ENCODE data around the gene DUT. TPM values are rescaled to one million over a fixed set of nuclear protein-coding genes. Genes with fewer than 3 reads are reported as not detected.

DUT gene
- total RNA-seq, 1 donor from 2014 or later: 62.8 TPM

DNA sequence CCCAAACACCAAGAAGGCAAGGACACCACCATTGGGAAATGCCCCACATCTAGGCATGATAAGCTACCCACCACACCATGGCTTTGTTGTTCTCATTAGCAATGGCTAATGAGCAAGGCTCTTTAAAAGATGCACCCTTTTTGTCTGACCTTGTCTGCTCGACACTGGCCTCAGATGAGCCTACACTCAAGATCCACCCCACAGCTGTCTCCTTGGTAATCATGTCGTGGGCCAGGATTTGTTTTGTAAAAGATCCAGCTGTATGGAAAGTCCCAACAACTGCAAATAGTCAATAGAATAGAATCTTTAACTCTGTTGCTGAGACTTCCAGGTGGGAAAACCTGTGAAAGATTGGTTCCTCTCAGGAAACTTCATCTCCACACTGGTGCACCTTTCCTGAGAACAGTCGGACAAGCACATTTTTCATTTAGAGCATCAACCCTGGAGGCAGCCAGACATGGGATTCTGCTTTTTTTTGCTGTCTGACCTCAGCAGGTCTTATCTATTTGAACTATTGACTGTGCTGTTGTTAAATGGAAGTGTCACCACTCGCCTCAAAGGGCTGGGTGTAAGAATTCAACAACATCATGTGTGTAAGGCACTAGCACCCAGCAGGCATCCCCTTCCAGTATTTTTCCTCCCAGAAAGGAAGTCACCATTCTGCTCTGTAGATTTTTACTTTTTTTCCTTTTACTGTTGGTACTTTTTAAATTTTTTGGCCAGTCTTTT is 35.5 kb downstream of the DUT start:
- no peak for DNase-seq (ENCODE audit: low spot score in 2 of 2)
- no peak for FAIRE-seq

DNA sequence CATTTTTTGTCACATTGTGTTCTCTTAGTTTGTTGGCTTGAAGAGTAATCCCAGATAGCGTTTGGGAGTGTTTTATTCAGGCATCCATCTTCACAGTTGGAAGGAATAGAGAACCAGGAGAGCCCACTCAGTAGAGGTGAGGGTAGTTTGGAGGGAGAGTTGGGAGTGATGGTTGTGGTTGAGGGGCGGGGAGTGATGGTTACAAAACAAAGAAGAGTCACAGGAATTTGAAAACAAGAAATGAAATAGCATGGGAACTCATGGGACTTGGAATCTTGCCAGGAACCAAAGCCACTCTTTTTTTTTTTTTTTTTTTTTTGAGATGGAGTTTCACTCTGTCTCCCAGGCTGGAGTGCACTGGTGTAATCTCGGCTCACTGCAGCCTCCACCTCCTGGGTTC is 36.3 kb downstream of the DUT start:
- FAIRE-seq: no peak
- no peak for DNase-seq (ENCODE audit: low spot score in 2 of 2)

DNA sequence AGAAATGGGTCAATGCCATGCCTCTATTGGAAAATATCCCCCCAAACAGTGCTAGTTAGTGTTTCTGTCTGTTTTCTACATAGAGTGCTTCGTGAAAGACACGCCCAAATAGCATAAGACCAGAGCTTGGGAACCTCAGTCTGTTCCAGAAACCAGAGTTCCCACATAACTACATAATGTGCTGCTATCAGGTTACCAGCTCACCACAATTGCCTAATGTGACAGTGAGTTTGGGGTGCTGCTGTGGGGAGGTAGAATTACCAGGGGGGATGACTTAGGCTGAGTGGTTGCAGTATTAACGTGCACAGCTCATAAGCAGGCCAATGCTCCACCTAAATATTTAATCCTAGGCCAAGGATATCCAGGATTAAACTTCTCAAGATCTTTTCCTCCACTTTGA is 39.2 kb downstream of the DUT start:
- FAIRE-seq (no peak), DNase-seq (ENCODE audit: low spot score in 2 of 2) (no peak)

DNA sequence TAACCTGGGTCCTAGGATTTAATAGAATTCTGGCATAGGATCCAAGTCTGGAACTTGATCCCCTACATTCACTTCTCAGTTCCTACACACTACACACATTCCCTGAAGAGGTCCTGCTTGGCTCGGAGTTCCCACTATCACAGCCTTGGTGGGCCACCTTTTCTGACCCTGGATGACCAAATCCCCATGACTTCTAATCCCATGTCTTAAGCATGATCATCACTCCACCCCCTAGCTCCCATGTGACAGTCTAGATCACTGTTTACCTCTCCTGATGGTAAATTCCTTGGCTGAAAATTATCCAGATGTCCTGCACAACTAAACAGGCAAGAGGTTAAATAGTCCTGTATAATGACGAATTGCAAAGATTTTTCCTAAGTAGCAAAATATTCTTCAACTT is 40.3 kb downstream of the DUT start:
- no peak for FAIRE-seq
- DNase-seq (ENCODE audit: low spot score in 2 of 2): no peak

DNA sequence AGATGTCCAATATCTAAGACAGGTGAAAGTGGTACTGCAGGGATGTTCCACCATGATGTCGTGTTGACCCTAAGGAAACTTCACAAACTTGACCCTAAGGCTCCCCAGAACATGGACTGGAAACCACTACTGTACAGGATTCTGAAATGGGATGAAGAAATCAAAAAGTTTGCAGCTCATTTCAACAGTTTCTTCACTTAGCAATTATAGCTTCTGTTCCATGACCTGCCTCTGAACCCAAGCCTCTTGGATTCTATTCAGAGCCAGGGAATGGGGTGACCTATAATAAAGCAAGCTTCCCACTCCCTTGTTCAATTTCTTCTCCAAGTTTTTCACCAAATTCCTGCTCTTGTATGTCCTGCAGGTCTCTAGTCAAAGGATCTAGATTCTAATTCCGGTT is 40.7 kb downstream of the DUT start:
- FAIRE-seq (no peak), DNase-seq (ENCODE audit: low spot score in 2 of 2) (no peak)

DNA sequence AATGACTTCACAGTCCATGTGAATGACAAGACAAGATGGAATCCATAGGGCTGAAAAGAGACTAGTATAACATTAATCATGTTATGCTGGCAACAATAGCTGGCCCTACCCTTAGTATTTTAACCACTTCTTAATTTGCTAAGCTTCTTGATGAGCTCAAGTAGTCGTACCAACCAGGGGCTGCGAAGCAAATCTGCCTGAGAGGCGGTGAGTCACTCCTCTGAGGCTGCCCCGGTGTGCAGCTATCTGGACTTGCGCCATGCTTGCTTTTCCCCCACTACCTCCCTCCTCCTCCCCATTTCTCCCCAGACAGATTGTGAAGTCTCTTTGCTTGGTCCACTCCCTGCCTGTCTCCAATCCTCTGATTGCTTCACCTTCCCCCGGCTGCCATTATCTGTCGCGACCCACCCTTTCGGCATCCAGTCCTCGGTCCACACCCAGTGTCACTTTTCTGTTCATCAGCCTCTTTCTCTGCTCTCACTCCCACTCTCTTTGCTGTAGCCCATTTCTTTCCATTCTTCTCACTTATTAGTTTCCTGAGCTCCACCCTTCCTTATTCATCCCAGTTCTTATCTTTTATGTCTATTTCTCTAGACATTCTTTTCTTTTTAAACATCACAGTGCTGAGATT is 42.7 kb downstream of the DUT start:
- FAIRE-seq: no peak
- DNase-seq (ENCODE audit: low spot score in 2 of 2): no peak

DNA sequence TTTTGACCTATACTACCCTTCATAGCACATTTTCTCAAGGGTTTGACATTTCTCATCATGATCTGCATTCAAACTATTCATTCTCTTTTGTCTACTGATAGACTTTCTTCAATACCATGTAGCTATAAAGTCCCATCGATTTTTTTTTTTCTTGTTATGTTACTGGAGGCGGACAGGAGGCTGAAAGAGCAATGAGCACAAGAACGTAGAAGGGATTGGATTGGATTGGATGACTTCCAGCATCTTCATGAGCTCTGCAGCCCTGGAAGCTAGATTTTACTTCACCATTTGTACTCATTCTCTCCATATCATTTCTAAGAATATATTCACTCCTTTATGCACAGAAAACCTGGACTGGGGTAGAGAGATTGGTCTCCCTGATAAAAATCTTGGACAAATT is 43.2 kb downstream of the DUT start:
- FAIRE-seq (no peak), DNase-seq (ENCODE audit: low spot score in 2 of 2) (no peak)

DNA sequence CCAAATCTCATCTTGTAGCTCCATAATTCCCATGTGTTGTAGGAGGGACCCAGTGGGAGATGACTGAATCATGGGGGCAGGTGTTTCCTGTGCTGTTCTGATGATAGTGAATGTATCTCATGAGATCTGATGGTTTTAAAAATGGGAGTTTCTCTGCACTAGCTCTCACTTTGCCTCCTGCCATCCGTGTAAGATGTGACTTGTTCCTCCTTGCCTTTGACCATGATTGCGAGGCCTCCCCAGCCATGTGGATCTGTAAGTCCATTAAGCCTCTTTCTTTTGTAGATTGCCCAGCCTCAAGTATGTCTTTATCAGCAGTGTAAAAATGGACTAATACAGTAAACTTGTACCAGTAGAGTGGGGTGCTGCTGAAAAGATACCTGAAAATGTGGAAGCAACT is 44.5 kb downstream of the DUT start:
- FAIRE-seq (no peak), DNase-seq (ENCODE audit: low spot score in 2 of 2) (no peak)

DNA sequence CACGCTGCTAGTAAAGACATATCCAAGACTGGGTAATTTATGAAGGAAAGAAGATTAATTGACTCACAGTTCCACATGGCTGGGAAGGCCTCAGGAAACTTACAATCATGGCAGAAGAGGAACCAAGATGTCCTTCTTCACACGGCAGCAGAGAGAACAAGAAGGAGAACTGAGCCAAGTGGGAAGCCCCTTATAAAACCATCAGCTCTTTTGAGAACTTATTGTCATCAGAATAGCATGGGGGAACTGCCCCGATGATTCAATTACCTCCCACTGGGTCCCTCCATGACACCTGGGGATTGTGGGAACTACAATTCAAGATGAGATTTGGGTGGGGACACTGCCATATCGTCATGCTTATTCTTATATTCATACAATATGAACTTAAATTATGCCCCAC is 49.0 kb downstream of the DUT start:
- DNase-seq (ENCODE audit: low spot score in 2 of 2): no peak
- no peak for FAIRE-seq

DNA sequence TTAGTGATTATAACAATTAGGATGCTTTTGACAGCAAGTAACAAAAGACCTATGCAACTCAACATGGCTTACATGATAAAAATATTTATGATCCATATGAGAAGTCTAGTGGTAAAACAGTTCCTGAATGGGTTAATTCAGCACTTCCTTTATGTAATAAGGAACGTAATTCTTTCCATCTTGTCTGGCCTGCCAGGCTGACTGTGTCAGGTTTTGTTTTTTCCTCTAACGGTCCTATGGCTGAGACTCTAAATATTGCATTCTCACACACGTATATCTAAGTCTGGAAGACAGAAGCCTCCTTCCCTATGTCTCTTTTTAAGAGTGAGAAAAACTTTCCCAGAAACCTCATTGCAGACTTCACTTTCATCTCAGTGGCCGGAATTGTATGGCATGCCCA is 50.6 kb downstream of the DUT start:
- DNase-seq (ENCODE audit: low spot score in 2 of 2): no peak
- FAIRE-seq: no peak

DNA sequence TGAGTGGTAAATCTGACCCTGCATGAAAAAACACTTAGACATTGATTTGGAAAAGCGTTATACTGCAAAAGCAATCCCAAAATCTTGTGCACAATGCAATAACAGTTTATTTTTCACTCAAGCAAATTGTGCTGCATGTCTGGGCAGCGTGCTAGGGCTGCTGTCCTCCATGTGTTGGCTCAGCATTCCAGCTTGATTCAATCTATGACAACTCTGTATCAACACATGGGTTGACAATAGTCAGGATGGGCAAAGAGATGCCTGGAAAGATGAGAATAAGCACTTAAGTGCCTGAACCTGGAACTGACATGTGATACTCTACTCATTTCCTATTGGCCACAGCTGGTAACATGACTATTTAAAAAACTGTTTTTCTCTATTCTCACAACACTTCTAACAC is 51.8 kb downstream of the DUT start:
- FAIRE-seq: no peak

DNA sequence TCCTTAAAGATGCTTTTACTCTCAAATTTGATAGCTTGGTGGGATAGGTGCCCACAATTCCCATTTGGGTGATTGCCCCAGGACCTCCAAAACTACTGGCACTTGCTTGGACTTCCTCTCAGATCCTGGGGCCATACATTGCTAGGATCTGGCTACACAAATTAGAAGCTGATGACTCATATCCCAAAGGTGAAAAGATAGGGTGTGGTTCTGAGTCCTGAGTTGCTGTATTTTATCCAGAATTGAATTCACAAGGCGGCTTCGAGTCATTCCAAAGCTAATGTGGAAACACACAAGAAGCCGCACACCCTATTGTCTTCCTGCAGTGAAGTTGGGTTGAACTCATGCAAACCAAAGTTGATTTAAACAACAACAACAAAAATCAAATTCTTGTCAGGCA is 53.4 kb downstream of the DUT start:
- no peak for FAIRE-seq

More for the DNA sequence above, 51.8 kb downstream of the DUT start:
- DNase-seq (ENCODE audit: low spot score in 2 of 2): no peak

DNA sequence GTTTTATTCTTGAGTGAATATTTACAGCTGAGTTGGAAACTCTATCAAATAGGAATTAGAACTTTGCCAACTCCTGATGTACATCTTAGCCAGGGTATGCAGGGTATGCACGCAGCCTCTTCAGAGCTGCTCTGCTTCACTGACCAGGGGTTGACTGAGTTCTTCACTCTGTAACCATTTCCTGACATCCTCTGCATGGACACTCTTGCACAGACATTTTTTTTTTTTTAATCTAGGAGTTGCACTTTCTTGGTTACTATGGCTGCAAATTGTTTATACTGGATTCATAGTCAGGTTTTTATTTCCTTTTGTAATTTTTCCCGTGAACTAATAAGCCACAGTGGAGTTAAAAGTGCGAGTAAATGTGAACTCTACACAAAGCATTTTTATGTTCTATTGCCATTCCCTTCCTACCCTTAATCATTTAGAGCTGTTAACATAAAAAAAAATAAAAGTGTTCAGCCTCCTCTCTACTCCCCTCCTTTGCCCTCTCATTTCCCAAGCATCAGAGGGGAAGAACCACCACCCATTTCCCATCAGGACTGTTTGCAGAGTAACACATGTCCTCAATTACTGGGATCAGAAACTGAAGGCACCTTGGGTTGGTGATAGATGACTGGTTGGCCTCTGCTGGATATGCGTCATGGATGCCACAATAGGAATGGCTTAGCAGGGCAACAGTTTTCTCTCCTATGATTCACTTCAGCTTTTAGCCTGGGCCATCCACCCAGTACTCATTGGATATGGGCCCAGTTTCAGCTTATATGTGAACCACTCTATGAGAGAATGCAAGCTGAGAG is 54.0 kb downstream of the DUT start:
- no peak for FAIRE-seq
- DNase-seq (ENCODE audit: low spot score in 2 of 2): no peak

More for the DNA sequence above, 53.4 kb downstream of the DUT start:
- no peak for DNase-seq (ENCODE audit: low spot score in 2 of 2)

DNA sequence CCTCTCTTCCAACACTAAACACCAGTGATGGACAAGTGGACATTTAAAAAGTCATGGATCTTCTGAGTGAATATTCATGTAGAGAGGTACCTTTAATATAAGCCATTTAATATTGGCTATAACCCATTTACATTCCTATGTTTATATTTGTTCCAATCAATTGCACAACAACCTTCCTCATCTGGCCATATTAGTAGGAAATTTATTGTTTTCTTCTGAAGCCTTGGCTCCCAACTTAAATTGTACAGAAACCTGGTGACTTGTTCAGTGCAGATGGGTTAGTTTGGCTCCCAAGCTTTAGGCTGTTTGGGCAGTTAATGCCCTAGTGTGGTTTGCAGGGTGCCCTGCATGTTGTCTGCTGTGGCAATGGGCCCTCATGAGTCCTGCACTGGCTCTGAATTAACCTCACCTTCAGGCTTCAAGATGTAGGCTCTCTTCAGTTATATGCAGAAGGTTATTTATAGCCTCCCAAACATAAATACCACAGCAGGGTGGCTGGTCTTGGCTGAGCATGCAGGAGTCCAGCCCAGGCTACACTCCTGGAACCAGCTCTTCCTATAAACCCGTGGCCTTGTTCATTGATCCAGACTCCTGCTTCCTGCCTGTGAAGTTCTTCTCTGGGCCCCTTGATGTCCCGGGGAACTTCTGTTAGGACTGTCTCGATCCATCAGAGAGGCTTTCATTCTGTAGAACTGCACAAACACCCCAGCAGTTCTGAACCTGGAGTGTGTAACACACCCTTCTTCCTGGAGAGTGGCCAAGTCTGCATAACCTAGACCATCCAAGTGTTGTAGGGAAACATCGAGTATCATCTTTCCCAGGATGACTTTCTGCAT is 57.0 kb downstream of the DUT start:
- FAIRE-seq (no peak), DNase-seq (ENCODE audit: low spot score in 2 of 2) (no peak)

DNA sequence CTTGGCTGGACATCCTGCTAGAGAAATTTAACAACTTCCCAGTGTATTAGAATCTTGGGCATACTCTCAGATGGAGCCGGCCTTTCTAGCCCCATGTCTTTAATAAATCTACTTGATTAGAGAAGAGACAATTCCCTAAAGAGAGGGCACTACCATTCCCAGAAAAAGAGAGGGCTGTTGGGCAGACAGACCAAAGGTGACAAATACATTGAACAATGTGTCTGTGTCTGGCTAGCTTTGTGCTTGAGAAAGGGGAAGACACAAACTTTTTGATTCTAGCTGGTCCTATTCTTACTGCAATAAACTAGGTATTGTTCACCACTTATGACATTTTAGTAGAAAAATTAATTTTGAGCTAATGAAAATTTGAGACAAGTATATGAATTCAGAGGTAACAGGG is 57.7 kb downstream of the DUT start:
- no peak for FAIRE-seq
- no peak for DNase-seq (ENCODE audit: low spot score in 2 of 2)

DNA sequence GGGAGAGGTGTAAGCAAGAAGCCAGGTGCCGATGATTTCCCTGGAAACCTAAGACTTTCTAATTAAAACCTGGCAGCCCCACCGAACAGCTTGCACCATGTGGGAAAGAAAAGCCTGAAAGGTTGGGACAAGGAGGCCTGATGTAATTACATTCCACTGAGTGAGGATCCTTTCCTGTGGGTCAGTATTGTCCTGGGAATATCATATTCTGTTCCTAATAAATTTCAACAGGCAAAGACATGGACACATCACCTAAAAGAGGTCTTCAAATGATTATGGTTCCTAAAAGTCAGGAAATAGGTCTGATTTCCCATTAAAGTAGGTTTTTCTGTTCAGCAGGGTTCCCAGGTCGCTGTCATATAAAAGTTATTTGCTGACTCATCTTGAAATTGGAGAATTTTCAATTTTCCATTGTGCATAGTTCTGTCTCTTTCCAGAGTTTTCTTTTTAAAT is 58.5 kb downstream of the DUT start:
- no peak for DNase-seq (ENCODE audit: low spot score in 2 of 2)
- no peak for FAIRE-seq

DNA sequence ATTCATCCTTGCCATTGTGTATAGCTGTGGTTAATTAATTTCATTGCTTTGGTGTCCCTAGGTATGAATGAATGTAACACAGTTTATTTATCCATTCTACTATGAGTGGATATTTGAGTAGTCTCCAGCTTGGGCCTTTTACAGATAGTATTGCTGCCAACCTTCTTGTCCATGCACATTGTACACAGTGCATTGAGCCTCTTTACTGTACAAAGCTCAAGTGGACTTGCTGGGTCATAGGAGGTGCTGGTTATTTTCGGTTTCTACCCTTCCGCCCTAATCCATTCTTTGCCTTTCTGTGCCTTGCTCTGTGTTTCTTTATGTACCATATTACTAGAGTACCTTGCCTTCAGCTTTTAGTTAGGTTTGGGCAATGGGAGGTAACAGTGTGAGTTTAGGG is 60.7 kb downstream of the DUT start:
- FAIRE-seq (no peak), DNase-seq (ENCODE audit: low spot score in 2 of 2) (no peak)

DNA sequence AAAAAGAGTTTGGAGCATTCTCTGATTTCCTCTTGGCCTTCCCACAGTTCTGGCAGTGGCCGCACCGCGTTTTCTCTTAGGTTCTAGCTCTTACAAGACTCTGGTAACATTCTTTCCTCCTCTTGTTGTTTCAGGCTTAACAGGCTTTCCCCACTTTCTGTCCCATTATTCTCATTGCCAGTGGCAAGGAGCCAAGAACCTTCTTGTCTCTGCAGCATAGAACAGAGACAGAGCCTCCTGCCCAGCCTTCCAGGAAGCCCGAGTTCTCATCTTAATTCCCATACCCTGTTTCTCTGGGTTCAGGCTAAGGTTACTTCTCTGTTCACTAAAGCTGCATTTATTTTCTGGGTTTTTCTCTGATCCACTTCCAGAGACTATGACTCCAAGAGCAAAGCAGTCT is 61.1 kb downstream of the DUT start:
- DNase-seq (ENCODE audit: low spot score in 2 of 2) (no peak), FAIRE-seq (no peak)

Data from frontal cortex (tissue), 4 donors.